Measurements from ENCODE around the gene SCAMP4.

SCAMP4 gene

DNA sequence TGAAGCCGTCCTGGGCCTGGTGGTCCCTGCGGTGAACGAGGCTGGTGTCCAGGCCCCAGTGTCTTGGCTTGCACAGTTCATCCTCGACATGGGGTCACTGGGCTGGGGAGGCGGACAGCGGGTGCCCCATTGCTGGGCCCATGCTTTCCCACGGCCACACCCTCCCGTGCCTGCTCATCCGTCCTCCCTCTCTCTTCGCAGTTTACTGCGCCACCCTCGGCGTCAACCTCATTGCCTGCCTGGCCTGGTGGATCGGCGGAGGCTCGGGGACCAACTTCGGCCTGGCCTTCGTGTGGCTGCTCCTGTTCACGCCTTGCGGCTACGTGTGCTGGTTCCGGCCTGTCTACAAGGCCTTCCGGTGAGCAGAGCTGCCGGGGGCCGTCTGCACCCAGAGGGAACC lies 12.7 kb downstream of the SCAMP4 start:
- no peak for DNase-seq

DNA sequence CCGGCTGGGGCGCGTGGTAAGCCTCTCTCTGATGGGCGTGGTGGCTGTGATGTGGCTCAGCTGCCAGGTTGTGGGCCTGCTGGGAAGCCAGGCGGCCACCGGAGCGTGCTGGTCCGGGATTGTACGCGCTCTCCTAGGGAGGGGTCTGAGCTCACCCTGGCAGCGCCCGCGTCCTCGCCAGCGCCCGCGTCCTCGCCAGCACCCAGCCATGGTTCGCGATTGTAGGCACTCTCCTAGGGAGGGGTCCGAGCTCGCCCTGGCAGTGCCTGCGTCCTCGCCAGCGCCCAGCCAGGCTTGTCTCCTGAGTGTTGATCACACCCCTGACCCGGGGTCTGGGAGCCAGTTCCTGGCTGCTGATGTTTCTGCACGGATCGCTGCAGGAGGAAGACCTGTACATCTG lies 13.8 kb downstream of the SCAMP4 start:
- DNase-seq, result no peak

DNA sequence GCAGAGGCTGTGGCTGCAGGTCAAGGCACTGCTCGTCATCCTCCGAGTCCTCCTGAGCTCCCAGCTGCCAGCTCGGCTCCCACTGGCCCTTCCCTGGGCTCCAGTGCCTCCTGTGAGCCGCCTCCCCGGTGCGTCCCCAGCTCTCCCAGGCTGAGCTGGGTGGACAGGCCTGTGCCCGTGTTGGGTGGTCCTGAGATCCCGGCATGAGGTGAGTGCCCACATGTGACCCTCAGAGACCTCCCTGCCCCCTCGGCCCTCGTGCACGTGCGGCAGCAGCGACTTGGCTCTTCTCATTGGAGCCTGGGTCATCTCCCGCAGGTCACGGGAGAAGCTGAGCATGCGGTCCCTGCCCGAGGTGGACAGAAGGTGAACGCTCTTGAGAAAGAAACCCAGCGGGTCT lies 15.4 kb downstream of the SCAMP4 start:
- DNase-seq, result no peak

DNA sequence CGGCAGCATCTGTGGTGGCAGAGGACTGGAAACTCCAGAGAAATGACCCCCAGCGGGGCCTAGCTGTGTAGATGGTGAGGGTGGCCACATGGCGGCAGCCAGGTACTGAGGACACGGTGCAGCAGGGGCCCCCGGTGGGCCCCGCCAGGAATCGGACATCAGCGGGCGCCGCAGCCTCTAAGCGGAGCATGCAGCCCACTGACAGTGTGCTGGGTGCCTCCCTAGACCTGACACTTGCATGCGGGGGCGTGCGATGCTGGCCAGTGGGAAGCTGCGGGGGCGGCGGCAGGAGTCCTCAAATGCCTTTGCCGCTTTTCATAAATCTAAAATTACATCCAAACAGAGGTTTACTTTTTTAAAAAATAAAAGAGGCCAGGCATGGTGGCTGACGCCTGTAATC lies 16.1 kb downstream of the SCAMP4 start:
- DNase-seq, result no peak

DNA sequence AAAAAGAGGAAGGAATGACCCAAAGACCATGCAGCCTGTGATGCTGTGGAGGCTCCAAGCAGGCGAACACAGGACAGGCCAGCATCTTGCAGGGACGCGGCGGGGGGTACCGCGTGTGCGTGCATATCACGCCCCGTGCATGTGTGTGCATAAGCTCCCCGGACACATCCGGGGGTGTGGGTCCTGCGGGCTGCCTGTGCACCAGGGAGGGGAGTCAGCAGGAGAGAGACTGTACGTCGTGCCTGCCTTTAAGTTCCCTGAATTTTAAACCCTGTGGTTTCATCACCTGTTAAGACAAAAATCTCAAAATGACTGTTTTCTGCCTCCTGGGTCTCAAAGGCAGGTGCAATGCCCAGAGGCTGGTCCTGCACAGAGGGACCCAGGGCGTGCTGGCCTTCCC lies 16.6 kb downstream of the SCAMP4 start:
- no peak for DNase-seq

DNA sequence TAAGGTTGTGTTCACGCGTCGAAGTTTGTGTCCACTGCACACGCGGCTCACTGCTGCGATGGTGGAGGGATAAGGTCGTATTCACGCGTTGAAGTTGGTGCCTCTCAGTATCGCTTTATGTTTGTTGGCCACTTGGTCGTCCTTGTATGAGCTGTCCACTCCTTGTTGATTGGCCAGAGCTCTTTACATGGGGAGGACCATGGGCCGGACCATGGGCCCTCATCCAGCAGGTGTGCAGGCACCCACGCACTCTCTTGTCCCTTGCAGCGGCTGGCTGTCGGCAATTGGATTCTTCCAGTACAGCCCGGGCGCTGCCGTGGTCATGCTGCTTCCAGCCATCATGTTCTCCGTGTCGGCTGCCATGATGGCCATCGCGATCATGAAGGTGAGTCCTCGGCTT lies 17.6 kb downstream of the SCAMP4 start:
- DNase-seq, result no peak

DNA sequence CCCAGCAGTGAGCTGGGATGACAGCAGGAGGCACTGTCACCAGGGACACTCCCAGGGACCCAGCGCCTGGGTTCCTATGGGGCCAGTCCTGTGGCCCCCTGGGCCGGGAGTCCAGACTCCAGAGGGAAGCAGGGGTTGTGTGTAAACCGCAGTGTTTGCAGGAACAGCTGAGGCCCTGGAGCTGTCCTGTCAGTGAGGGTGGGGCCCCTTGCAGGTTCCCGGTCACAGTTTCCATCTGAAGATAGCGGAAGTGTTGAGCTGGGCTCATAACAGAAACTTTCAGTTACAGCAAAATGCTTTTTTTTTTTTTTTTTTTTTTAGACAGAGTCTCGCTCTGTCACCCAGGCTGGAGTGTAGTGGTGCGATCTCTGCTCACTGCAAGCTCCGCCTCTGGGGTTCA lies 18.1 kb downstream of the SCAMP4 start:
- DNase-seq, result no peak

DNA sequence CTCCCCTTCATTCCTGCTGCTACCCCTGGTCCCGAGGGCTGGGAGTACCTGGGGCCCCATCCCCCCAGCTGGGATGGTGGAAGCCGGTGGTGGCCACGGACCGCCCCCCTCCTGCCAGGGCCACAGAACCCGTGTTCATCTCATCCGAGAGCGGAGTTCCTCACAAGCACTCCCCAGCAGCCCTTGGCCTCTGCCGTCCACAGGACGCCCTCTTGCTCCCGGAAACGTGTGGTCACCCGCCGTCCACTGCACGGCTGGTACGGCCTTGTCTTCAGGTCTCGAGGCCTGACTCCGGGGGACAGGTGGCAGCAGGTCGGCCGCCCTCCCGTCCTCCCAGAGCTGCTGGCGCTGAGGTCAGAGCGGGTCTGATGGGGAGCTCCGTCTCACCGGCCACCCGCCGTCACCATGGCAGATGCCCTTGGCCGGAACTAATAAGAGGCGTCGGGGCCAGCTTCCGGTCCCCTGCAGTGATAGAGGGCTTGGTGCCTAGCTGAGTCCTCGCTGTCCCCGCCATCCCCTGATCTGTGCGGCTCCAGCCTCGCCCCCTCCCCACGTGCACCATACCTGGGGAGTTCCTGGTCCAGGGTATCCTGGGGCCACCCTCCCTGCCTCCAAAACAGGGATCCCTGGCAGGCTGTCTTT lies 19.2 kb downstream of the SCAMP4 start:
- no peak for DNase-seq

DNA sequence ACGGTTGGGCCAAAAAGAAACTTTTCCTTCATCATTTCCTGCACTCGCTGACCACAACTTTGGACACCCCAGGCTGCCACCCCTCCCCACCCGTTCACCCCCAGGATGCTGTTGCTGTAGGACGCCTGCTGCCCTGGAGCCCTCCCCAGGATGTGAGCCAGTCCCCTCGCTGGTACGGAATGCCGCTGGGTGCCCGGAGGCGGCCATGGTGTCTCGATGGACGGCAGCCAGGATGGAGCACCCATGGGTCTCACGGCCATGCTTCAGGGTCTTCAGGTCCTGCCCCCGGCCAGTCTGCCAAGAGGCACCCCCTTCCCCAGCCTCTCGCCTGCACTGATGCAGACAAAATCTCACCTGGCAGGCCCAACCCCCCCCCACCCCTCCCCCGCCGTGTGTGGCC lies 20.3 kb downstream of the SCAMP4 start:
- DNase-seq, result no peak

DNA sequence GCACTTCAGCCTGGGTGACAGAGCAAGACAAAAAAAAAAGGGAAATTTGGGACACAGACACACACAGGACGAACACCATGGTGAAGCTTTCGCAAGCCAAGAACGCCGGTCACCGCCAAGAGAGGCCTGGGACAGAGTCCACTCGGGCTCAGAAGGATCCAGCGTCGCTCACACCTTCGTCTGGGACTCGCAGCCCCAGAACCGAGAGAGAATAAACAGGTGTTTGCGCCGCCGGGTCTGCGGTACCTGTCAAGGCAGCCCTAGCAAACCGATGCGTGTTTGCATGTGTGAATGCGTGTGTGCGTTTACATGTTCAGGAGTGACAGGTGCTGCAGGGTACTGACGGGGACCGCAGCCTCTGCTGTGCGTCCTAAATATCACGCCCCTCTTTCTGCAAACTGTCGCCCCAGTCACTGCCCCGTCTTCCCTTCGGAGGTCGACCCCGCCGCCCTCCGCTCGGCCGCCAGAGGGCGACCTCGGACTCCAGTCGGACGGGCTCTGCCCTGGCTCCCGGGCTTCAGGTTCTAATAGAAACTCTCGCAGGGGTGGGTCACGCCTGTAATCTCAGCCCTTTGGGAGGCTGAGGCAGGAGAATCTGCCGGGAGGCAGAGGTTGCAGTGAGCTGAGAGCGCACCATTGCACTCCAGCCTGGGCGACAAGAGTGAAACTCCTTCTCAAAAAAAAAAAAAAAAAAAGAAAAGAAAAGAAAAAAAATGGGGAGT lies 24.0 kb downstream of the SCAMP4 start:
- peak; percentile 71 for DNase-seq

DNA sequence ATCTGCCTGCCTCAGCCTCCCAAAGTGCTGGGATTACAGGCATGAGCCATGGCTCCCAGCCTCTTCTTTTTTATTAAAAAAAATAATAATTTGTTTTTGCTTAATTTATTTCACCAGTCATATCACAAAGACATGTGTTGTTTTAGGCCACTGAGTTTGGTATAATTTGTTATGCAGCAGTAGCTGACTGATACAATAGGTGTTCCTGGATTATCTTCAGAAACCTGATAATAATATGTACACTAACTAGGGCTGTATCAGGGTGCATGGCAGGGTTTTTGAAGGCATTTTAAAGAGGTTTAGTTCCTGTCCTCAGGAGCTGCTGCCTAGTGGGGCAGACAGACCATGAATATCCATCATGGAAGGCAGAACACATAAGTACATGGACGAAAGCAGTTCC lies 26.2 kb downstream of the SCAMP4 start:
- DNase-seq, result no peak

DNA sequence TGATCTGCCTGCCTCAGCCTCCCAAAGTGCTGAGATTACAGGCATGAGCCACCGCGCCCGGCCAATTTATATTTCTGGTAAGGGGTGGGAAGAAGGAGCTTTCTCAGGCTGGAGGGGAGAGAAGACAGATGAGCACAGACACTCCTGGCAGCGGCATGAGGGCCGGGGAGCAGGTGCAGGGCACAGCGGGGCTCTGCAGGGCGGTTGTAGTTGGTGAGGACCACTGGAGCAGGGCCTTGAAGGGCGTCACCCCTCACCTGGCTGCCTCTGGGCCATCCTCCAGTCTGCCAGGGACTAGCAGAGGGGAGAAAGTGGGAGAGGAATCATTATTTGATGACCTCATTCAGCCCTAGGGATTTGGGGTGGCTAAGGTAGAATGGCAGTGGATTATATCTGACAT lies 27.2 kb downstream of the SCAMP4 start:
- DNase-seq, result no peak

DNA sequence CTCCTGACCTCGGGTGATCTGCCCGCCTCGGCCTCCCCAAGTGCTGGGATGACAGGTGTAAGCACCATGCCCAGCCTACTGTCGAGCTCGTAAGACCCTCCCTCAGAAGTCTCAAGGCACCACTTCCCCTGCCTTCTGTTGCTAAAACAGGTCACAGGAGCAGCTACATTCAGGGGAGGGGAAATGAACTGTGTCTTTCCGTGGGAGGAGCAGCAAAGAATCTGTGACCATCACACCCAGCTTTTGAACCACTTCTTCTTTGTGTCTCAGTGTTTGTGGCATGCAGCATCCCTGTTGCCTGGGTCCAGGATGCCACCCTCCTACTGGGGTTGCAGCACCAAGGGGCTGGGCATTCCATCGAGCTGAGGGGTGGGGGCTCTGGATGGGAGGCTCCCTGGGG lies 28.0 kb downstream of the SCAMP4 start:
- no peak for DNase-seq

DNA sequence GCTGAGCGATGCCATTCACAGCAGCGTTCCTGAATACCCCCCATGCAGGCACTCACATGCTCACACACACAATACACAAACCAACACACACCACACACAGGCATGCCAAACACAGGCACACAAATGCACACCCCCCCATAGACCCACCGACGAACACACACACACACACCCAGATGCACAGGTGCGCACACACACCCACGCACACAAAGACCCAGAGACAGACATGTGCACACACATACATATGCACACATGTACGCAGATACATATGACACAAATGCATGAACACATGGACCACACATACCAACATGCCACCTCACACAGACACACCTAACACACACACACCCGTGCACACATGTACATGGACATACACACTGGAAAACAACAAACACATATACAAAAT lies 28.7 kb downstream of the SCAMP4 start:
- no peak for DNase-seq

DNA sequence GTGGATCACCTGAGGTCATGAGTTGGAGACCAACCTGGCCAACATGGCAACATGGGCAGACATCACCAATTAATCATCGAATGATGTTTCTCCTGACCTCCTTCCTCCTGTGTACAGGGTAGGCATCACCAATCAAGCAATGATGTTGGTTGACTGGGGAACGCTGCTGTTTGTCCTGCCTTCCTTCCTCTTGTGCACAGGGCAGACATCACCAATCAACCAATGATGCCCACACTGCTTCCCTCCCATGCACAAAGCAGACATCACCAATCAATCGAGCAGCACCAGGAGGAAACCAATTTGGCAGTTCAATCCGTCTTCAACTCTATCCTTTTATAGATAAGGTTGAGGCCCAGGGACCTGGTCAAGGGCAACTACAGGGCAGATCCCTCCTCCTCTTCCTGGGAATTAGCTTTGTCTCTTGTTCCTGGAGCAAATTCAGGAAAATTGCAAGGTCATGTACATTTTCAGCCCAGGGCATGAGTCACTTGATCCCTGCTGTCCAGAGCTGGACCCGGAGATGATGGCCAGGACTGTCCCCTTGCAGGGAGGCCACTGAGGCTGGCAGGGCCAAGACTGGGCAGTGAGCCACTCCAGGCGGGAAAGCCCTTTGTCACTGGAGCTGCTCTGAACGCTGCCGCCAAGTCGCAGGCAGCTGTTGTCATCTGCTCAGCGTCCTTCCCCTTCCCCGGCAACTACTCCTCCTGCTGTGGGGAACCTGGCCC lies 30.4 kb downstream of the SCAMP4 start:
- DNase-seq, result peak; percentile 21

DNA sequence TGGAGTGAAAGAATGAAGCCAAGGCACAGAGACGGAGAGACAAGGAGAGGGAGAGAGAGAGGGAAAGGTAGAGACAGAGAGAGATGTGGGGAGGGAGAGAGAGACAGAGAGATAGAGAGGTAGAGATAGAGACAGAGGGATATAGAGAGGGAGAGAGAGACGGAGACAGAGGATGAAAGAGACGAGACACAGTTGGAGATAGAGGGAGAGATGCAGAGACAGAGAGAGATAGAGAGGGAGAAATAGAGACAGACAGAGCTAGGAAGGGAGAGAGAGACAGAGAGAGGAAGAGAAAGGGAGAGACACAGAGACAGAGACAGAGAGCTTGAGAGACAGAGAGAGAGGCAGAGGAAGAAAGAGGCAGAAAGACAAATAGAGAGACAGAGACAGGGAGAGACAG lies 31.2 kb downstream of the SCAMP4 start:
- DNase-seq, result no peak

DNA sequence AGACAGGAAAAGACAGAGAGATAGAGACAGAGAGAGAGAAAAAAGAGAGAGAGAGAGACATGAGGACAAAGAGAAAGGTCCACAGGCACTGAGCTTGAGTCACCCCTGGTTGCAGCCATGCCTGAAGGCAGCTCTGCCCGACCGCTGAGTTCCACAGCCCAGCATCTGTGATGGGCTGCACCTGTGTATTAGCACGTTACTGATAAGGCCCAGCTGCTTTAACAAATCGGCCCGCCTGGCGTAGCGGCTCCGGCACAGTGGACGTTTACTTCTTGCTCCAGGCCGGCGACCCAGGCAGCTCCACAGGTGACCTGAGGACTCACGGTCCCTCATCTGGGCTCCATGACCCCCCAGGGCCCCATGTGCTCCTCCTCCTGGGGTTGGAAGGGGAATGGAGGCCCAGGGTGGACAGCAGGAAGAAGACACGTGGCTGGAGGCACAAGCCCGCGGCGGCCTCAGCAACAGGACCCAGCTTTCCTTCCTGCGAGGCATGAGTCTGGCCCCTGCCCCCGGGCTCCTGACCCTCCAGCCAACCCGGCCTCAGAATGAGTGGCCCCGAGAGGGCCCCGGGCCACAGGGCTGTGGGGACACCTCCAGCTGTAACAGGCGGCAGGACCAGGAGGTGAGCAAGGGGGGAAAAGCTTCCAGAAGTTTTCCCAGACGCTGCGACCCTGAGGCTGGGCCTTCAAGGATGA lies 31.9 kb downstream of the SCAMP4 start:
- no peak for DNase-seq

DNA sequence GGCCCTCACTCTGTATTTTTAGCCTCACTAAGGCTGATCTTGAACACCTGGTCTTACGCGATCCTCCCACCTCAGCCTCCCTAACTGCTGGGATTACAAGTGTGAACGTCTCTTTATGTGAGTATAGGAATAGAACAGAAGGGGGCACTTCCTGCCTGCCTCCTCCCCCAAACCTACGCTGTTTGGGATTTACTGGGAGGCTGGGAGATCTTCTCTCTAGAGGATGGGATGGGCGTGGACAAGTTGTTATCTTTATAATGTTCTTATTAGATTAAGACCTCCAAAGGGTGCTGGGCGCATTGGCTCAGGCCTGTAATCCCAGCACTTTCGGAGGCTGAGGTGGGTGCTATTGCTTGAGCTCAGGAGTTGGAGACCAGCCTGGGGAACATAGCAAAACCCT lies 32.9 kb downstream of the SCAMP4 start:
- DNase-seq, result no peak

DNA sequence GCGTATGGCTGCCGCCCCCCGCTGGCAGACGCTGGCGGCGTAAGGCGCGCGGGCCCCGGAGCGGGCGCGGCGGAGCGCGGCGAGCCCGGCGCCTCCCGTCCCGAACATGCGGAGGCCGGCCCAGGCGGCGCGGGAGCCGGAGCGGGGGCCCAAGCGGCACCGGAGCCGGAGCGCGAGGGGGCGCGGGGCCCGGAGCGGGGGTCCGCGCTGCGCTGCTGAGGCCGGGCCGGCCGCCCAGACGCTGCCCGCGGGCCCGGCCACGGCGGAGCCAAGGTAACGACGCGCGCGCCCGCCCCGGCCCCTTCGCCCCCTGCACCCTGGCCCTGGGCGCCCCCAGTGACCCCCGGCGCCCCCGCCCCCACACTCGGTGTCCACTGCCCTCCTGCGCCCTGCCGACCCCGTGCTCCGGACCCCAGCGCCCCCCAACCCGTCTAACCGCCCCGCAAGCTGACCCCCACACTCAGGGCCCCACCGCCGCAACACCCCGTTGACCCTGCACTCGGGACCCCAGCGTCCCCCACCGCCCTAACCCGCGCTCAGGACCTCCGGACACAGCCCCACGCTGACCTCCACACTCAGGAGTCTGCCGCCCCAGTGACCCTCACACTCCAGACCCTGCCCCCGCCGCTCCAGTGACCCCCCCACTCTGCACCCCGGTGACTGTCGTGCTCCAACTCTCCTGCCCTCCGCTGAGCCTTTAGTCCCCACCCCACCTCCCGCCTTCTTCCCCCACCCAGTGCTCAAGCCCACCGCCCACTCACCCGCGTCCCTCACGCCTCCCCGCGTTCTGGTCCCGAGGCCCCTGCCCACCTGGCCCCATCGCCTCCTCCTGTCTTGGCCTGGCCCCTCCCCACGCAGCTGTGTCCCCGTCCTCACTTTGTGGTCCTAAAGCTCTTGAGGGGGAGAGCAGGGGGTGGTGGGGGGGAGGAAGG lies 36.2 kb downstream of the SCAMP4 start, which contains the start of gene CSNK1G2:
Gene CSNK1G2, plus strand, starts transcription at position 27 of the 932 bp plus-strand sequence. CDS start 28,601 bp downstream, outside the sequence.
- DNase-seq, result no peak

DNA sequence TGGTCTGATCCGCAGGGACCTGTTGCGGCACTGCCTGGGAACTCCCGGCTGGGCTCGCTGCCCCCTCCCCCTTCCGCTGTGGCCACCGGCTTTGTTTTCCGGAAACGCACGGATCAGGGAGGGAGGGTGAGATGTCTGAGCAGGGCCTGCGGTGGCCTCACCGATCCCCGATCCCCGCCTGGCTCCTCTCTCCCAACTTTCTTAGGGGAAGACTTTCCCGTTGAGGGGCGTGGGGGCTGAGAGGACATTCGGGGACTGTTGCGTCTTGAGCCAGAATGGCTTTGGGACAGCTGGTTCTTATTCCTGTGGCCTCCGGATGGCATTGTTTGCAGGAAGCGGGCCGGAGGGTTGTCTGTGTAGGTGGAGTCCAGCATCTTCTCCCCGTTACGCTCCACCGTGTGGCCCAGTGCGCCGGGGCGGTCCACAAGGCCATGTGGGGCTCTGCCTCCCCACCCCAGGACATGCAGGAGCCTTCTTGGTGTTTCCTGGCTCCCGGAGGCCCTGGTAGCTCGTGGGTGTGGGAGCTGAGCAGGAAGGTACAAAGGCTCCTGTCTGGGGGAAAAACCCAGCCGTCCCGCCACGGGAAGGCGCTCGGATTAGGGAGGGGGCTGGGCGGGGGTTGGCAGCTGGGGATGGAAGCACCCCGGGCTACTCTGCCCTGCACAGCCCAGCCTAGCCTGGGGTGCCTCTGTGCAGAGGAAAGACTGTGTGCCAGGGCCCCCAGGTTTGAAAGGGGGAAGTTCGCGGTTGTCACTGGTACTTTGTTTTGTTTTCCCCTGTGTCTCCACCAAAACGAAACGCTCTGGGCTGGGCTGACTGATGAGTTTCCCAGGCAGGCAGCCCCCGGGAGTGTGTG lies 37.1 kb downstream of the SCAMP4 start:
- DNase-seq, result peak; percentile 47

DNA sequence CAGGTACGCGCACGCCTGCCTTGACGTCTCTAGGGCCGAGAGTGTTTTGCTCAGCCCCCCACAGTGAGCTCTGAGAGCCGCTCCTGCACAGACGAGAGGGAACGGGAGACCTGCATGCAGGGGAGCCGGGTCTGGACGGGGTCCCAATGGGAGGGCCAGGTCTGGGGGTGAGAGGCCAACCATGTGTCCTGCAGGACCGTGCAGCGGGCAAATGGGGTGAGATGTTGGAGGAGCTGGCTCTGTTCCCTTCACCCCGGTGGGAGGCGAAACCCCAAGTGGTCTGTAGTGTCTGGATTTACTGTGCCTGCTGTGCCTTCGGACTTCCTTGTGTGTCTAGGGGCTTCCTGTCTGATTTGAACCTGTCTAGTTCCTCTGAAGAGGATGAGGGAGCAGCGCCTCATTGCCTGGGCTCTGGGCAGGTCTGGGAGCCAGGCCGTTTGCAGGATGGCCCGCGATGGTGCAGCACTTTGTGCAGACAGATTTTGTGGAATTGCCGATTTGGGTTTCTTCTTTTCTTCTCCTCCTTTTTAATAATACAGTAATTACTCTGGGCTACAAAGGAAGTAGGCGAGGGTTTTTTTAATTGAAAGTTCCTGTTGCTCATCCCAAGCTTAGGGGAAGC lies 37.8 kb downstream of the SCAMP4 start:
- DNase-seq, result no peak

All from NCI-H2029 (cell line).